ENCODE measurements around the gene TAS2R60.
"Not testable (repeated sequence)": the region's sequence is repeated elsewhere in the genome, so short reads cannot be mapped to it uniquely, and the experiment has no call there.

DNA sequence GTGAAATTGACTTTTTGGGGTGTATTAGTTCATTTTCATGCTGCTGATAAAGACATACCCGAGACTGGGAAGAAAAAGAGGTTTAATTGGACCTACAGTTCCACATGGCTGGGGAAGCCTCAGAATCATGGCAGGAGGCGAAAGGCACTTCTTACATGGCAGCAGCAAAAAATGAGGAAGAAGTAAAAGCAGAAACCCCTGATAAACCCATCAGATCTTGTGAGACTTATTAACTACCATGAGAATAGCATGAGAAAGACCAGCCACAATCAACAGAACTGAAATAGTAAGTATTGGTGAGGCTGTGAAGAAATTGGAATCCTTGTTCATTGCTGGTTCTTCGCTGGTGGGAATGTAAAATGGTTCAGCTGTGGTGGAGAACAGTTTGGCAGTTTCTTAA is 43.0 kb downstream of the TAS2R60 start:
- TF ChIP-seq POLR2A (IDR thresholded peaks at IDR 0.05) = not testable (repeated sequence)
- TF ChIP-seq, protein P1, sequence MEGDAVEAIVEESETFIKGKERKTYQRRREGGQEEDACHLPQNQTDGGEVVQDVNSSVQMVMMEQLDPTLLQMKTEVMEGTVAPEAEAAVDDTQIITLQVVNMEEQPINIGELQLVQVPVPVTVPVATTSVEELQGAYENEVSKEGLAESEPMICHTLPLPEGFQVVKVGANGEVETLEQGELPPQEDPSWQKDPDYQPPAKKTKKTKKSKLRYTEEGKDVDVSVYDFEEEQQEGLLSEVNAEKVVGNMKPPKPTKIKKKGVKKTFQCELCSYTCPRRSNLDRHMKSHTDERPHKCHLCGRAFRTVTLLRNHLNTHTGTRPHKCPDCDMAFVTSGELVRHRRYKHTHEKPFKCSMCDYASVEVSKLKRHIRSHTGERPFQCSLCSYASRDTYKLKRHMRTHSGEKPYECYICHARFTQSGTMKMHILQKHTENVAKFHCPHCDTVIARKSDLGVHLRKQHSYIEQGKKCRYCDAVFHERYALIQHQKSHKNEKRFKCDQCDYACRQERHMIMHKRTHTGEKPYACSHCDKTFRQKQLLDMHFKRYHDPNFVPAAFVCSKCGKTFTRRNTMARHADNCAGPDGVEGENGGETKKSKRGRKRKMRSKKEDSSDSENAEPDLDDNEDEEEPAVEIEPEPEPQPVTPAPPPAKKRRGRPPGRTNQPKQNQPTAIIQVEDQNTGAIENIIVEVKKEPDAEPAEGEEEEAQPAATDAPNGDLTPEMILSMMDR (IDR thresholded peaks at IDR 0.05) = not testable (repeated sequence)

Measured in lower leg skin (tissue), 3 donors.